AG04450 (cell line): ENCODE results near the gene SAPCD2. TPM values are rescaled to one million over a fixed set of nuclear protein-coding genes. Genes with fewer than 3 reads are reported as not detected.
A peak's percentile ranks its signal among the peaks of the same experiment; 100 is the strongest.

Experiments
- CTCF ChIA-PET: fragments of 300-600, 350-600 bp; formaldehyde crosslinking; extraction: SDS; loops from one replicate; lab custom pipeline; 2022; ENCODE audit warnings: antibody characterized with exemption, inconsistent platforms; lab: Charles Lee
- POLR2A ChIA-PET: fragments of 350-600 bp; formaldehyde crosslinking; extraction: SDS; loops from one replicate; lab custom pipeline; 2021; ENCODE audit warnings: antibody characterized with exemption, inconsistent platforms; lab: Yijun Ruan, JAX
- DNase-seq: peaks from one replicate; pipeline ENCODE4 v3.0.0-alpha.2; 2011; ENCODE audit warnings: low read depth, low spot score
- H3K27ac ChIP-seq: one replicate; pipeline ENCODE4 v1.5.1; 2012; ENCODE audit warnings: low read depth, low read length, control low read depth
- H3K27me3 ChIP-seq: one replicate; pipeline ENCODE4 v1.6.0; 2012; ENCODE audit warnings: low read length; ENCODE audit not compliant: control insufficient read depth, insufficient read depth
- H3K4me3 ChIP-seq: 2 replicates; pipeline ENCODE4 v1.5.1; 2011; ENCODE audit warnings: mild to moderate bottlenecking, low read depth, low read length, control low read depth
- H3K9me3 ChIP-seq: 2 replicates; pipeline ENCODE4 v1.5.1; 2012; ENCODE audit warnings: low read length; ENCODE audit not compliant: control insufficient read depth, insufficient read depth
- polyA plus RNA-seq: library from polyadenylated mRNA; depleted of rRNA; stranded (reverse); fragments of >200 nt; gene quantifications from 2 replicates; pipeline ENCODE4 v1.2.3, GENCODE V29; 2011
- TF ChIP-seq, protein P1 (sequence below): IDR thresholded peaks from 2 replicates; pipeline ENCODE4 v1.5.1; 2011; ENCODE audit warnings: low read depth, low read length, control low read depth, inconsistent platforms

SAPCD2 gene
- polyA plus RNA-seq, 1 experiment, result 1.5 TPM

DNA sequence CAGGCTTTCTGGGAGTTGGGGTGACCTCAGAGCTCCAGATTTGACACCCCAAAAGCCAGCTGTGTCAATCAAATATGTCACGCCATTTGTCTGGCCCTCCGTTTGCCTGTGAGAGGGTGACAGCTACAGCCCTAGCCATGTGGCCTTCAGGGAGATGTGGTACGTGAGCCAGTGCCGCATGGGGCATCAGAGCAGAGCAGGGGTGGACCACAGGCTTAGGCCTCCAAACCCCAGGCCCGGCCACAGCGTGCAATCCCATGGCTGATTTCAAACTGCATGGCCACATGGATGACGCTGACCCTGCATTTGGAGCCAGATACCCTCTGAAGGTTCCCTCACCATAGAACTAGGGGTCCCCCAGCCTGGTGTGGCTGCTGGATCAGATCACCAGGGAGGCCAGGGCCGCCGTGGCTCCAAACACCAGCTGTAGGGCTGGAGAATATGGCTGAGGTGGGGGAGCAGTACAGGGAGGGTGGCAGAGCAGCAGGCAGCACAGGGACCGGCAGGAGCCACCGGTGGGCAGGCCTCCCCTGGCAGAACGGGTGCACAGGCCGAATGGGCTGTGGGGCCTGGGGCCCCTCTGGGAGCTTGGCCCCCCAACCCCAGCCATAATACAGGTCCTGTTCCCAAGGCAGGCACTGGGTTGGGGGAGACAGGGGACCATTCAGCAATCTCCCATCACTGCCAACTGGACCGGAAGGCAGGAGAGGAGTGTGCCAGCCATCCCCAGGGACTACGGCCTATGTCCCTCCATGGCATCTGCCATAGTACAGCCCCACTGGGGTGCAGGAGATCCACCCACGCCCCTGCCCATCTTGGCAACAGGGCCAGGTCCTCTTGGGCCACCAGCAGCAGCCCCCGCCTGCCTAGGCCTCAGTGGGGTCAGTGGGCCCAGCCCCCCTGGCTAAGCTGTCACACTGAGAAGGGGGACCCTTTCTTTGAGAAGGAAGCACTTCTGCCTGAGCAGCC is 1.5 kb downstream of the SAPCD2 start:
- POLR2A ChIA-PET, result interaction anchor here (1.2 kb wide), 1 partner anchor 13 kb away, joined by 3 read pairs; no protein-coding TSS in a partner anchor
- H3K27me3 ChIP-seq, result no peaks in the 10 kb centered on the region
- peak overlapping the region; percentile 27 for H3K4me3 ChIP-seq
- DNase-seq, result no peak
- CTCF ChIA-PET, result interaction anchor here (0.7 to 8.4 kb wide), 12 partner anchors 8 to 280 kb away, joined by 3 to 104 read pairs (median 5); partner anchors contain the start of genes ENTPD2, MAN1B1 and NPDC1
- TF ChIP-seq, protein P1, sequence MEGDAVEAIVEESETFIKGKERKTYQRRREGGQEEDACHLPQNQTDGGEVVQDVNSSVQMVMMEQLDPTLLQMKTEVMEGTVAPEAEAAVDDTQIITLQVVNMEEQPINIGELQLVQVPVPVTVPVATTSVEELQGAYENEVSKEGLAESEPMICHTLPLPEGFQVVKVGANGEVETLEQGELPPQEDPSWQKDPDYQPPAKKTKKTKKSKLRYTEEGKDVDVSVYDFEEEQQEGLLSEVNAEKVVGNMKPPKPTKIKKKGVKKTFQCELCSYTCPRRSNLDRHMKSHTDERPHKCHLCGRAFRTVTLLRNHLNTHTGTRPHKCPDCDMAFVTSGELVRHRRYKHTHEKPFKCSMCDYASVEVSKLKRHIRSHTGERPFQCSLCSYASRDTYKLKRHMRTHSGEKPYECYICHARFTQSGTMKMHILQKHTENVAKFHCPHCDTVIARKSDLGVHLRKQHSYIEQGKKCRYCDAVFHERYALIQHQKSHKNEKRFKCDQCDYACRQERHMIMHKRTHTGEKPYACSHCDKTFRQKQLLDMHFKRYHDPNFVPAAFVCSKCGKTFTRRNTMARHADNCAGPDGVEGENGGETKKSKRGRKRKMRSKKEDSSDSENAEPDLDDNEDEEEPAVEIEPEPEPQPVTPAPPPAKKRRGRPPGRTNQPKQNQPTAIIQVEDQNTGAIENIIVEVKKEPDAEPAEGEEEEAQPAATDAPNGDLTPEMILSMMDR, result no peak
- H3K27ac ChIP-seq, result no peak overlapping the region
- H3K9me3 ChIP-seq, result no peaks in the 10 kb centered on the region; the same call in 1 of the 2 replicates

DNA sequence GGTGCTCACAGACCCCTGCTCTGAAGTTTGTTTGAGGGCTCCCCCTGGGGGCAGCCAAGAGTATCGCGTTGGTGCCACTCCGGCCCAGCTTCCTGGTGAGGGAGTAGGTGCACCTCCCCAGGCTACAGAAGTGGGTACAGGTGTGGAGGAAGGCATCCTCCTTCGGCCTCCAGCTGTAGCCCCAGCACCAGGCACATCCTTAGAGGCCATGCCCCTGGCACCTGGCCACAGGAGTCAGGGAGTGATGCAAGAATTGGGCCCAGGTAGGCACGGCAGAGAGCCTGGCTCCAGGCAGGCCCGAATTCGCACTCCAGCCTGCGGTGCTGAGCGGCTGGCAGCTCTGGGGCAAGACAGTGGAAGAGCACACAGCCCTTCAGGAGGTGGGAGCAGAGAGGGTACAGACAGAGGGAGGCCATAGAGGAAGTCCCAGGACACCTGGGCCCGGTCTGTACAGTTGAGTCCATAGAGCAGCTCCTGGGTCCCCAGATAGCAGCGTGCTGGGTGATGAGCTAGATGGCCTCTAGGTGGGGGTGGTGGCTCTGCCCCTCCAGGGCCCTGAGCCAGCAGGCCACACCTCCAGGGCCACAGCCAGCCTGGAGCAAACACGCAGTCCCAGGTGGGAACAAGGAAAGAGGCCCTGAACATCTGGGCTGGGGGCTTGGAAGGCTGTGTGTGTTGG is 2.4 kb downstream of the SAPCD2 start:
- ChIA-PET POLR2A (no interaction called here), CTCF (interaction anchor here (0.6 to 8.4 kb wide), 20 partner anchors 8 to 281 kb away, joined by 3 to 104 read pairs (median 5); partner anchors contain the start of genes ENTPD2, MAN1B1 and NPDC1)
- Histone ChIP-seq H3K27me3 (no peaks in the 10 kb centered on the region), H3K27ac (no peak overlapping the region), H3K4me3 (no peak overlapping the region), H3K9me3 (no peaks in the 10 kb centered on the region; the same call in 1 of the 2 replicates)
- TF ChIP-seq, protein P1, result peak; percentile 86
- DNase-seq, result no peak

DNA sequence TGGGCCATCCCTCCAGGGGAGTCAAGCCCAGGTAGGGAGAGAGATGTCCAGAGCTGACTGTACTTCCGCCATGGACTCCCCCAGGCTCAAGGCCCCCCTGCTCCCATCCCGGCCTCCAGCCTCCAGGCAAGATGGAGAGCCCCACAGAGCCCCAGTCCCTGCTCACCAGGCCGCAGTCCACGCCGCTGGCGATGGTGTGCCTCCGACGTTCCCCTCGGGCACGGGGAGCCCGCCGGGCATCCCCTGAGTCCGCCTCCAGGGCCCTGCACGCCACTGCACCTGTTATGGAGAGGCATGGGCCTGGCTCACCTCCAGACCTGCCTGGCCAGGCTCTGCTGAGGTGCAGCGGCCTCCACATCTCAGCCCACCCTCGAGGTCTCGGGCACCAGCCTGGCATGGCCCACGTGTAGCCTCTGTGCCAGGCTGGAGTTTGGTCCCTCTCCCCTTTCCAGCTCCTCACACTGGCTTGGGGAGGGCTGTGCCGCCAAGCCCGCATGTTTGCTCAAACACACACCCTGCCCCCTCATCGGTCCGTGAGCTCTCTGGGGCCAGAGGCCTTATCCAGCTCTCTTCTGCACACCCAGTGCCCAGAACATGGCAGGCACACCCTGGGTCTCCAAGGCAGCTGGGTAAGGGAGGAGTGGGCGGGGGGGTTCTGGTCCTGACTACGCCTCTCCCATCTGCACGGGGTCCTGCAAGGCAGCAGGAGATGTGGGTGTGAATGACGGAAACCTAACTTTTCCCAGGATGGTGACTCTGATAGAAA is 4.1 kb downstream of the SAPCD2 start:
- CTCF ChIA-PET, result interaction anchor here (1.3 to 8.4 kb wide), 9 partner anchors 12 to 279 kb away, joined by 3 to 104 read pairs (median 11); partner anchors contain the start of genes ENTPD2, MAN1B1 and NPDC1
- no peaks in the 10 kb centered on the region for H3K27me3 ChIP-seq
- H3K9me3 ChIP-seq, result no peaks in the 10 kb centered on the region; the same call in 1 of the 2 replicates
- H3K27ac ChIP-seq, result no peak overlapping the region
- TF ChIP-seq, protein P1, result no peak
- no peak overlapping the region for H3K4me3 ChIP-seq
- POLR2A ChIA-PET, result no interaction called here
- no peak for DNase-seq

DNA sequence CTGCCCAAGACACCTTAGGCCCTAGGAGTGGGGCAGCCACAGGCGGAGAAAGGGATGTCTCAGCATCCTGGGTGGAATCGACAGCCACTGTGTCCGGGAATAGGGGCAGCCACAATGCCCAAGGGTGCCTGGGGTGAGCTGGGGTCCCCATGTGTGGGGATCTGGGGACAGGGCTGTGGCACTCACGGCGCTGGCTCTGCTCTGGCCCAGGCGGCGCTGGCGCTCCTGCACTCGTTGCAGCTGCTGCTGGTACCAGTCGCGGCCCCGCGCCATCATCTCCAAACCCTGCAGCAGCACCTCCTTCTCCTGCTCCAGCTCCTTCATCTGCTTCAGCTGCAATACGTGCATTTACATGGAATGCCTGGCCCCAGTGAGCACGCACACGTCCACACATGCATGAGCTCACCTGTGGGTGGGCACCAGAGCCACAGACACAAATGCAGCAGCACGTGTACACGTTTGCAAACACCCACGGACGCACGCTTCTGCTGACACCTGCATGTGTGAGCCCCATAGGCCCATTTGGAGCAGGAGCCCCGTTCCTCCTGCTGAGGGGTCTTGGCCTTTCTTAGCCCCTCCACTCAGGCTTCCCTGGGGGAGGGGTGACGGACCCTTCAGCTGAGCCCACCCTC is 4.9 kb downstream of the SAPCD2 start:
- Histone ChIP-seq H3K27me3 (no peaks in the 10 kb centered on the region), H3K27ac (no peak overlapping the region), H3K4me3 (no peak overlapping the region), H3K9me3 (no peaks in the 10 kb centered on the region; the same call in 1 of the 2 replicates)
- ChIA-PET POLR2A (interaction anchor here (0.8 kb wide), 1 partner anchor 21 kb away, joined by 3 read pairs; the partner anchor contains the start of gene MAN1B1), CTCF (interaction anchor here (1.3 to 8.4 kb wide), 6 partner anchors 11 to 278 kb away, joined by 3 to 104 read pairs (median 22); partner anchors contain the start of genes ENTPD2 and NPDC1)
- TF ChIP-seq, protein P1, result no peak
- DNase-seq, result no peak
